Nephron (organoid): ENCODE measurements around the gene HOXB6.
A peak's percentile ranks its signal among the peaks of the same experiment; 100 is the strongest.

ENCODE experiments used
- H3K27ac Mint-ChIP-seq, 3 experiments: 2 replicates each; pipeline ENCODE4 v1.8.0; 2020; ENCODE audit warnings: mixed read lengths in 3 of 3, mild to moderate bottlenecking in 2 of 3, moderate library complexity in 1 of 3
- H3K27me3 Mint-ChIP-seq: 2 replicates; pipeline ENCODE4 v1.8.0; 2021; ENCODE audit warnings: low read depth, mild to moderate bottlenecking, moderate library complexity, mixed read lengths
- H3K36me3 Mint-ChIP-seq: 2 replicates; pipeline ENCODE4 v1.8.0; 2020; ENCODE audit warnings: low read depth, mixed read lengths
- H3K4me1 Mint-ChIP-seq: 2 replicates; pipeline ENCODE4 v1.8.0; 2020; ENCODE audit warnings: mixed read lengths
- H3K4me3 Mint-ChIP-seq, 3 experiments: 2 replicates each; pipeline ENCODE4 v1.8.0; 2020; ENCODE audit warnings: mild to moderate bottlenecking in 3 of 3, mixed read lengths in 3 of 3, moderate library complexity in 2 of 3
- H3K9me3 Mint-ChIP-seq: 2 replicates; pipeline ENCODE4 v1.8.0; 2020; ENCODE audit warnings: mixed read lengths
- CTCF ChIP-seq, 3 experiments: fragments of 200-600 bp; sonication (generic); IDR thresholded peaks; one replicate each; pipeline ENCODE4 v1.5.0; 2021; ENCODE audit warnings: antibody characterized with exemption in 3 of 3; ENCODE audit not compliant: unreplicated experiment in 3 of 3

HOXB6 gene

GRCh38 chr17:48553190-48553547, 51.6 kb downstream of the HOXB6 start:
- peaks cover 72% of the 10 kb centered on the region for H3K4me1 Mint-ChIP-seq
- peak overlapping the region; percentile 97 to 100 (median 99) for H3K27ac Mint-ChIP-seq
- H3K27me3 Mint-ChIP-seq = peaks cover 5% of the 10 kb centered on the region
- H3K9me3 Mint-ChIP-seq = no peaks in the 10 kb centered on the region
- TF ChIP-seq CTCF (IDR thresholded peaks at IDR 0.05; ENCODE audit: unreplicated experiment in 3 of 3) = no peak
- H3K4me3 Mint-ChIP-seq = peak overlapping the region; percentile 76 to 88 (median 83)
- peaks cover 39% of the 10 kb centered on the region for H3K36me3 Mint-ChIP-seq

- Mint-ChIP-seq H3K27ac (peak overlapping the region; percentile 97 to 100 (median 99)), H3K4me3 (peak overlapping the region; percentile 76 to 88 (median 83))
- no peak for TF ChIP-seq CTCF (IDR thresholded peaks at IDR 0.05; ENCODE audit: unreplicated experiment in 3 of 3)
These were observed 52.2 kb downstream of the HOXB6 start for GRCh38 chr17:48552466-48553189.

GRCh38 chr17:48551596-48552465, 53.0 kb downstream of the HOXB6 start:
- peaks cover 1% of the 10 kb centered on the region for H3K27me3 Mint-ChIP-seq
- peak overlapping the region; percentile 65 to 72 (median 67) for H3K4me3 Mint-ChIP-seq
- peaks cover 40% of the 10 kb centered on the region for H3K36me3 Mint-ChIP-seq
- H3K4me1 Mint-ChIP-seq = peaks cover 76% of the 10 kb centered on the region
- H3K27ac Mint-ChIP-seq = peak overlapping the region; percentile 97 to 100 (median 99)
- no peak for TF ChIP-seq CTCF (IDR thresholded peaks at IDR 0.05; ENCODE audit: unreplicated experiment in 3 of 3)
- H3K9me3 Mint-ChIP-seq = no peaks in the 10 kb centered on the region

More at GRCh38 chr17:48552466-48553189, 52.2 kb downstream of the HOXB6 start:
- H3K36me3 Mint-ChIP-seq = peaks cover 40% of the 10 kb centered on the region
- H3K27me3 Mint-ChIP-seq = peaks cover 3% of the 10 kb centered on the region
- H3K9me3 Mint-ChIP-seq = no peaks in the 10 kb centered on the region
- H3K4me1 Mint-ChIP-seq = peaks cover 73% of the 10 kb centered on the region

GRCh38 chr17:48551214-48551555, 53.6 kb downstream of the HOXB6 start:
- Mint-ChIP-seq H3K36me3 (peaks cover 40% of the 10 kb centered on the region), H3K4me3 (peak overlapping the region; percentile 41 to 72 (median 65)), H3K27me3 (no peaks in the 10 kb centered on the region), H3K9me3 (no peaks in the 10 kb centered on the region), H3K4me1 (peaks cover 76% of the 10 kb centered on the region), H3K27ac (peak overlapping the region; percentile 97 to 100 (median 99))
- no peak for TF ChIP-seq CTCF (IDR thresholded peaks at IDR 0.05; ENCODE audit: unreplicated experiment in 3 of 3)

GRCh38 chr17:48550502-48551213, 54.1 kb downstream of the HOXB6 start:
- Mint-ChIP-seq H3K27ac (peak overlapping the region; percentile 99 to 100 (median 99)), H3K4me3 (peak overlapping the region; percentile 54 to 72 (median 65)), H3K4me1 (peaks cover 77% of the 10 kb centered on the region), H3K9me3 (no peaks in the 10 kb centered on the region), H3K36me3 (peaks cover 40% of the 10 kb centered on the region), H3K27me3 (no peaks in the 10 kb centered on the region)
- TF ChIP-seq CTCF (IDR thresholded peaks at IDR 0.05; ENCODE audit: unreplicated experiment in 3 of 3) = peak in 1 of 3 experiments; percentile 46
